HG02943 (cell line): Measurements from ENCODE around the gene OR10P1.
"Not testable (repeated sequence)": the region's sequence is repeated elsewhere in the genome, so short reads cannot be mapped to it uniquely, and the experiment has no call there.

Source experiments
- ATAC-seq: cut with Tn5 transposase; IDR thresholded peaks from one replicate; pipeline ENCODE4 v1.9.1; 2021; ENCODE audit warnings: mild to moderate bottlenecking, low read depth, moderate library complexity; ENCODE audit not compliant: unreplicated experiment

Gene OR10P1

GRCh38 chr12:55650620-55651298 is 14.1 kb downstream of the OR10P1 start:
- ATAC-seq = not testable (repeated sequence)

GRCh38 chr12:55651299-55651683 is 14.6 kb downstream of the OR10P1 start:
- no peak for ATAC-seq

GRCh38 chr12:55652352-55652751 is 15.7 kb downstream of the OR10P1 start:
- no peak for ATAC-seq

- no peak for ATAC-seq
These were observed 16.3 kb downstream of the OR10P1 start for GRCh38 chr12:55653031-55653430.

GRCh38 chr12:55654511-55655214 is 18.0 kb downstream of the OR10P1 start:
- no peak for ATAC-seq

GRCh38 chr12:55657212-55657611 is 20.5 kb downstream of the OR10P1 start:
- no peak for ATAC-seq

GRCh38 chr12:55658212-55658611 is 21.5 kb downstream of the OR10P1 start:
- ATAC-seq = no peak

- ATAC-seq = no peak
These were observed 22.1 kb downstream of the OR10P1 start for GRCh38 chr12:55658635-55659391.

- no peak for ATAC-seq
These were observed 23.0 kb downstream of the OR10P1 start for GRCh38 chr12:55659486-55660385.

GRCh38 chr12:55663391-55663790 is 26.7 kb downstream of the OR10P1 start:
- no peak for ATAC-seq

- no peak for ATAC-seq
These were observed 28.1 kb downstream of the OR10P1 start for GRCh38 chr12:55664826-55665225.

GRCh38 chr12:55666508-55666907 is 29.8 kb downstream of the OR10P1 start:
- no peak for ATAC-seq

GRCh38 chr12:55670276-55670675 is 33.6 kb downstream of the OR10P1 start:
- ATAC-seq = no peak

GRCh38 chr12:55671746-55672145 is 35.1 kb downstream of the OR10P1 start:
- ATAC-seq = no peak

- ATAC-seq = peak; percentile 98
These were observed 36.9 kb downstream of the OR10P1 start for GRCh38 chr12:55673638-55674037.

GRCh38 chr12:55675666-55676065 is 39.0 kb downstream of the OR10P1 start:
- no peak for ATAC-seq

GRCh38 chr12:55676707-55677106 is 40.0 kb downstream of the OR10P1 start:
- ATAC-seq = no peak

GRCh38 chr12:55679691-55680090 is 43.0 kb downstream of the OR10P1 start:
- no peak for ATAC-seq

- no peak for ATAC-seq
These were observed 44.7 kb downstream of the OR10P1 start for GRCh38 chr12:55681142-55682077.
